Esophagus squamous epithelium (tissue), 4 donors: Measurements from ENCODE around the gene TRIM10.

Experiments used
- CTCF ChIP-seq, 6 experiments: fragments of 450-650 bp in 4 of 6; fragments of 200-600 bp in 2 of 6; sonication (generic) in 2 of 6; IDR thresholded peaks; one replicate each; pipeline ENCODE4 v1.5.1; 2016 to 2019; ENCODE audit warnings: antibody characterized with exemption in 6 of 6, mild to moderate bottlenecking in 4 of 6, moderate library complexity in 4 of 6
- POLR2A ChIP-seq, 4 donors: fragments of 450-650 bp; IDR thresholded peaks; one replicate each; pipeline ENCODE4 v1.6.1; 2017; ENCODE audit warnings: antibody characterized with exemption in 4 of 4, mild to moderate bottlenecking in 4 of 4, moderate library complexity in 3 of 4

GRCh38 chr6:30160785-30161531 is at the start of gene TRIM10:
- TF ChIP-seq POLR2A (IDR thresholded peaks at IDR 0.05), result no peak
- TF ChIP-seq CTCF (IDR thresholded peaks at IDR 0.05), result no peak
